ENCODE results near the gene ZNF410. TPM values are rescaled to one million over a fixed set of nuclear protein-coding genes. Genes with fewer than 3 reads are reported as not detected.

Gene ZNF410
- total RNA-seq, 2 donors from 2014 or later: 37.8 to 38.7 TPM

- Histone ChIP-seq H3K36me3 (peaks cover 23% of the 10 kb centered on the region), H3K27me3 (no peaks in the 10 kb centered on the region), H3K9me3 (no peaks in the 10 kb centered on the region), H3K27ac (no peak overlapping the region), H3K4me3 (no peak overlapping the region), H3K9ac (ENCODE audit: low read depth in 2 of 2, low read length in 2 of 2) (no peak overlapping the region), H3K4me1 (peaks cover 4% of the 10 kb centered on the region)
- no peak for TF ChIP-seq CTCF (IDR thresholded peaks at IDR 0.05)
- intact Hi-C loops (cut with DNase I): no loop called here
- no peak for DNase-seq
Observed at GRCh38 chr14:73955674-73956073, 69.0 kb downstream of the ZNF410 start.

- Histone ChIP-seq H3K27ac (no peak overlapping the region), H3K9ac (ENCODE audit: low read depth in 2 of 2, low read length in 2 of 2) (no peak overlapping the region), H3K36me3 (peaks cover 43% of the 10 kb centered on the region), H3K27me3 (no peaks in the 10 kb centered on the region), H3K9me3 (no peaks in the 10 kb centered on the region), H3K4me1 (no peaks in the 10 kb centered on the region), H3K4me3 (no peak overlapping the region)
- intact Hi-C loops (cut with DNase I): no loop called here
- TF ChIP-seq CTCF (IDR thresholded peaks at IDR 0.05): no peak
- no peak for DNase-seq
Observed at GRCh38 chr14:73958591-73958990, 71.9 kb downstream of the ZNF410 start.

GRCh38 chr14:73961192-73961591, 74.5 kb downstream of the ZNF410 start:
- Histone ChIP-seq H3K4me3 (no peak overlapping the region), H3K27me3 (no peaks in the 10 kb centered on the region), H3K27ac (no peak overlapping the region), H3K36me3 (peaks cover 35% of the 10 kb centered on the region), H3K9me3 (no peaks in the 10 kb centered on the region), H3K9ac (ENCODE audit: low read depth in 2 of 2, low read length in 2 of 2) (no peak overlapping the region), H3K4me1 (no peaks in the 10 kb centered on the region)
- intact Hi-C loops (cut with DNase I): no loop called here
- no peak for TF ChIP-seq CTCF (IDR thresholded peaks at IDR 0.05)
- no peak for DNase-seq

GRCh38 chr14:73965216-73965615, 78.6 kb downstream of the ZNF410 start:
- no peaks in the 10 kb centered on the region for H3K4me1 ChIP-seq
- H3K36me3 ChIP-seq: peaks cover 25% of the 10 kb centered on the region
- H3K9me3 ChIP-seq: no peaks in the 10 kb centered on the region
- H3K9ac ChIP-seq (ENCODE audit: low read depth in 2 of 2, low read length in 2 of 2): no peak overlapping the region
- no peak overlapping the region for H3K27ac ChIP-seq
- intact Hi-C loops (cut with DNase I): no loop called here
- DNase-seq: no peak
- TF ChIP-seq CTCF (IDR thresholded peaks at IDR 0.05): no peak
- no peak overlapping the region for H3K4me3 ChIP-seq
- H3K27me3 ChIP-seq: no peaks in the 10 kb centered on the region

GRCh38 chr14:73968885-73969284, 82.2 kb downstream of the ZNF410 start:
- Histone ChIP-seq H3K36me3 (no peaks in the 10 kb centered on the region), H3K4me1 (peaks cover 3% of the 10 kb centered on the region), H3K27ac (no peak overlapping the region), H3K9ac (ENCODE audit: low read depth in 2 of 2, low read length in 2 of 2) (no peak overlapping the region), H3K9me3 (no peaks in the 10 kb centered on the region), H3K27me3 (no peaks in the 10 kb centered on the region), H3K4me3 (no peak overlapping the region)
- intact Hi-C loops (cut with DNase I): no loop called here
- TF ChIP-seq CTCF (IDR thresholded peaks at IDR 0.05): no peak
- no peak for DNase-seq

- DNase-seq: no peak
Observed at GRCh38 chr14:73973497-73973896, 86.8 kb downstream of the ZNF410 start.

More at GRCh38 chr14:73973497-73973896, 86.8 kb downstream of the ZNF410 start:
- Histone ChIP-seq H3K9ac (ENCODE audit: low read depth in 2 of 2, low read length in 2 of 2) (no peak overlapping the region), H3K36me3 (no peaks in the 10 kb centered on the region), H3K27me3 (no peaks in the 10 kb centered on the region), H3K4me3 (no peak overlapping the region), H3K4me1 (peaks cover 3% of the 10 kb centered on the region), H3K27ac (no peak overlapping the region), H3K9me3 (no peaks in the 10 kb centered on the region)
- intact Hi-C loops (cut with DNase I): no loop called here
- no peak for TF ChIP-seq CTCF (IDR thresholded peaks at IDR 0.05)
